Activated CD4-positive, alpha-beta T cell treated with anti-CD3 and anti-CD28 coated beads, Interleukin-2, amount 50 U/mL, for 1 hour (primary cell): Measurements from ENCODE around the gene TRIM49C.
"Not testable (repeated sequence)": the region's sequence is repeated elsewhere in the genome, so short reads cannot be mapped to it uniquely, and the experiment has no call there.

Experiments
- DNase-seq: peaks from one replicate; pipeline ENCODE4 v3.0.0-alpha.2; 2020

The TRIM49C gene, protein sequence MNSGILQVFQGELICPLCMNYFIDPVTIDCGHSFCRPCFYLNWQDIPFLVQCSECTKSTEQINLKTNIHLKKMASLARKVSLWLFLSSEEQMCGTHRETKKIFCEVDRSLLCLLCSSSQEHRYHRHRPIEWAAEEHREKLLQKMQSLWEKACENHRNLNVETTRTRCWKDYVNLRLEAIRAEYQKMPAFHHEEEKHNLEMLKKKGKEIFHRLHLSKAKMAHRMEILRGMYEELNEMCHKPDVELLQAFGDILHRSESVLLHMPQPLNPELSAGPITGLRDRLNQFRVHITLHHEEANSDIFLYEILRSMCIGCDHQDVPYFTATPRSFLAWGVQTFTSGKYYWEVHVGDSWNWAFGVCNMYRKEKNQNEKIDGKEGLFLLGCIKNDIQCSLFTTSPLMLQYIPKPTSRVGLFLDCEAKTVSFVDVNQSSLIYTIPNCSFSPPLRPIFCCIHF

DNA sequence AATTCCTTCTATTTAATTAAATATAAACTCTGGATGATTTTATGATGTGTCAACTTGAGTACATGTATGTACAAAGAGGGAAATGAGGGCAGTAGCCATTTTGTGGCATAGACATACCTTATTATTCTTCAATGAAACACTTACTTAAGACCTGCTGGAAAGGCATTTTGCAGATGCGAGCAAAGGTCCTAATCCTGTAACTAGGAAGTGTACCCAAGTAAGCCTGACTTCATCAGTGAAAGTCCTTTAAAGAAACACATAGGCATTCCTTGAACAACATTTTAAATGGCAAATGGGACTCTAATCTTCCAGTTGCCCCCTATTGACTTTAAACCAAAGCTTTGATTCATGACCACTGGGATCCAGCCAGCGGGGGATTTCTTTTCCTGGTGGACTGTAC, at the start of gene TRIM49C:
TRIM49C (plus strand) TSS at position 301 of the 400 bp plus-strand sequence. CDS start 4,106 bp downstream, outside the sequence.
- not testable (repeated sequence) for DNase-seq

DNA sequence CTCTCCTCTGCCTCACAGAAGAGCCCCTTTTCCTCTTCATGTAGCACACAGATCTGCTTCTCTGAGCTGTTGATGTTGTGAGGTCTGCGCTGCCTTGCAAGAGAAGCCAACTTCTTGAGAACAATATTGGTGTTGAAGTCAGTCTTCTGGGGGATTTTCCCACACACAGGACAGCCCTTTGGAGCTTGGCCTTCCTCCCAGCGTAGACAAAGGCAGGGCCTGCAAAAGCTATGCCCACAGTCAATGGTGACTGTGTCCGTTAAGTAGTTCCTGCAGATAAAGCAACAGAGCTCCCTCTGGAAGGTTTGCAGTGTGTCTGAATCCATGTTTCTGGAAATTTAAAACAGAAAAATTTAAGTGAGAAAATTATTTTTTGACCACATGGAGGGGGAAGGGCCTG, 6.7 kb upstream of the TRIM49C start:
- DNase-seq, result not testable (repeated sequence)

DNA sequence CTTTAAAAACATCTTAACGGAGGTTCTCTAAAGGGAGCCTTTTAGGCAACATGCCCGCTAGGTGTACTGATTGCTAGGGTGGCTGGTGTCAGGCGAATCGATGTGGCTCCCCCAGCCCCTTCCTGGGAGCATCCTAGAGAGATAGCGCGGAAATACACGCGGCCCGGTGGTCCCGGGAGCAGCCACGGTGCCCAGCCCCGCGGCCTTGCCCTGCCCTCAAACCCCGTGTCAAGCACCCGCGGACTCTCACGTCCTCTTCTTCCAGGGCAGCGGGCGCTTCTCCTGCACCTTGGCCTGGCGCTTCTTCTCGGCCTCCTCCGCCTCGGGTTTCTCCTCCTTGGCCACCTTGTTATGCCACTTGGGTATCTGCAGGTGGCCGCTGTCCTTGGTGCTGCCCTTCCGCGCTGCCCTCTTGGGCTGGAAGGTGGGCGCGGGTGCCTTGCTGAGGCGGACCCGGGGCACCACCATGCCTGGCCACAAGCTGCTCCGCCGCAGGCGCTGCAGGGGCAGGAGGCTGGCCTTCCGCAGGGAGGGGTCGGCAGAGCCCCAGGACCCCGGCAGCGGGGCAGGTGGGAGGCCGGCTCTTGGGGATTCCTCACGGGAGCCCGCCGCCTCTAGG, 20.8 kb downstream of the TRIM49C start:
- DNase-seq, result not testable (repeated sequence)

DNA sequence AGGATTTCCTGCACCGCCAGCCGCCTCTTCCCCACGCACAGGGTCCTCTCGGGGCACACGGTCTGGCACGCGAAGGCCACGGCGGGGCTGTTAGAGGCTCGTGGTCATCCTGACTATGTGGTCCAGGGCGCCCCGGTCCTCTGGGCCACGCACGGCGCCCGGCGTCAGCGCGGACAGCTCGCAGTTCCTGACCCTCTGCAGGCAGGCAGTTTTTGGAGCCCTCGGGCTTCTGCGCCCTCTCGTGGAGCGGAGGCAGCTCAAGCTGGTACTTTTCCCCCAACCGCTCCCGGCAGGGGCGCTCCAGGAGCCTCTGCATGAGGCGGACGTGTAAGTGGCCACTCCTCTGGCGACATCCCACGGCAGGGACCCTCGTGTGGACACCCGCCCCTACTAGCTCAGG, 21.4 kb downstream of the TRIM49C start:
- DNase-seq, result not testable (repeated sequence)

DNA sequence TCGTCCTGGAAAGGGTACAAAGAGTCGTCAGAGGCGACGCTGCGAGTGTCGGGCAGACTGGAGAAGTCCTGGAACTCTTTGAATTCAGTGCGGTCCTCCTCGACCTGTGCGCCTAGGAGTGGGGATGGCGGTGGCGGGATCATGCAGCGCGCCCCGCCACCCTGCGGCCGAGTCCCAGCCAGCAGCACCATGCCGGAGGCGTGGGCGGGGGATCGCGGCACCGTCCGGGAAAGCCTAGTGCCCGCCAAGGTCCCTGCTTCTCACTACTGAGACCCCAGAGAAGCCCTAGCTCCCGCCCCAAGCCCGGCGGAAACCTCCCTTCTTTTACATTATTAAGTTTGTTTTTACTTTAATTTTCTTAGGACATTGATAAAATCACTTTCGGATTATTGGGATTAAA, 22.6 kb downstream of the TRIM49C start:
- not testable (repeated sequence) for DNase-seq

DNA sequence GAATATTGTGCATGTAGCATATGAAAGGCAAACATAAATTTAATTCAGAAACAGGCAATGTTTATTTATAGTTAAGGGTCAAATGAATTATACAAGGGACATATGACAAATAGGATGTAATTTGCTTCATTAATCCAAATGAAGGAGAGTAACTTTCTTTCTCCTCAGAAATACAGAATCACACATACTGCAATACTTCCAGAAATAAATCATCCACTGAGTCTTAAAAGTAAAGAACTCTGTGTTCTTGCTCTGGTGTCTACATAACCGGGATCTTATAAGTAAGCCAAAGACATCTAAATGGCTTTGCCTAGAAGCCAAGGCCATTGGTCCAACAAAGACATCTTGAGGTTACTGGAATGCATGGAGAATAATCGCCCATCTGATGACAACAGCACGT, 54.7 kb downstream of the TRIM49C start, which contains the start of gene UBTFL1:
UBTFL1 (plus strand) TSS at position 301 of the 400 bp plus-strand sequence; CDS start at position 301, 0 bp downstream.
- DNase-seq, result not testable (repeated sequence)

DNA sequence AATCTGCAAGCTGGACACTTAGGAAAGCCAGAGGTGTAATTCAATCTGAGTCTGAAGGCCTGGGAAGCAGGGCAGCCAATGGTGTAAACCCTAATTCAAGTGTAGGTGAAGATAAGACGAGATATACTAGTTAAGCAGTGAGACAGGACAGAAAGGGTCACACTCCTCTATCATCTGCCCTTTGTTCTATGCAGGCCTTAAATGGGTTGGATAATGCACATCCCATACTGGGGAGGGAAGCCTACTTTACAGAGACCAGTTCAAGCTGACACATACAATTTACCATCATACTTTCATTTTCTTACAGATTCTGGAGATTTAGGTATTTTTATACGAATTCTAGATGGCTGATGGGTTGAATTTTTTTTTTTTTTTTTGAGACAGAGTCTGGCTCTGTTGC, 57.8 kb downstream of the TRIM49C start:
- DNase-seq, result not testable (repeated sequence)
